Activated naive CD8-positive, alpha-beta T cell treated with anti-CD3 and anti-CD28 coated beads, Interleukin-2, amount 10 ng/mL, durations not matched to agents 7 days and 5 days (primary cell): ENCODE results near the gene INPP5K. TPM values are rescaled to one million over a fixed set of nuclear protein-coding genes. Genes with fewer than 3 reads are reported as not detected.

ENCODE experiments used
- ATAC-seq: fragments of 150-1000 bp; cut with Tn5 transposase; one replicate; pipeline ENCODE4 v1.10.0; 2021; ENCODE audit warnings: low read depth, moderate library complexity
- POLR2A ChIA-PET: fragments of 350-600 bp; sonication (Branson Sonifier 250); formaldehyde crosslinking; loops from one replicate; lab custom pipeline; 2021; ENCODE audit warnings: antibody characterized with exemption; lab: Charles Lee
- DNase-seq: peaks from one replicate; pipeline ENCODE4 v3.0.0; 2021
- H3K27ac Mint-ChIP-seq: one replicate; pipeline ENCODE4 v1.8.0; 2022; ENCODE audit warnings: mild to moderate bottlenecking, mixed read lengths
- H3K27me3 Mint-ChIP-seq: one replicate; pipeline ENCODE4 v1.8.0; 2022; ENCODE audit warnings: mild to moderate bottlenecking, moderate library complexity, mixed read lengths
- H3K36me3 Mint-ChIP-seq: one replicate; pipeline ENCODE4 v1.8.0; 2021; ENCODE audit warnings: mild to moderate bottlenecking, mixed read lengths
- H3K4me1 Mint-ChIP-seq: one replicate; pipeline ENCODE4 v1.8.0; 2021; ENCODE audit warnings: mixed read lengths
- H3K4me3 Mint-ChIP-seq: one replicate; pipeline ENCODE4 v1.8.0; 2022; ENCODE audit warnings: mild to moderate bottlenecking, moderate library complexity, mixed read lengths
- H3K9me3 Mint-ChIP-seq: one replicate; pipeline ENCODE4 v1.8.0; 2021; ENCODE audit warnings: mixed read lengths
- total RNA-seq, 2 experiments: library from RNA; stranded (reverse); gene quantifications; one replicate each; pipeline ENCODE4 v1.2.3, GENCODE V29; 2021

The INPP5K gene
- total RNA-seq, 2 experiments from 2014 or later: 56.7 to 58.7 TPM

DNA sequence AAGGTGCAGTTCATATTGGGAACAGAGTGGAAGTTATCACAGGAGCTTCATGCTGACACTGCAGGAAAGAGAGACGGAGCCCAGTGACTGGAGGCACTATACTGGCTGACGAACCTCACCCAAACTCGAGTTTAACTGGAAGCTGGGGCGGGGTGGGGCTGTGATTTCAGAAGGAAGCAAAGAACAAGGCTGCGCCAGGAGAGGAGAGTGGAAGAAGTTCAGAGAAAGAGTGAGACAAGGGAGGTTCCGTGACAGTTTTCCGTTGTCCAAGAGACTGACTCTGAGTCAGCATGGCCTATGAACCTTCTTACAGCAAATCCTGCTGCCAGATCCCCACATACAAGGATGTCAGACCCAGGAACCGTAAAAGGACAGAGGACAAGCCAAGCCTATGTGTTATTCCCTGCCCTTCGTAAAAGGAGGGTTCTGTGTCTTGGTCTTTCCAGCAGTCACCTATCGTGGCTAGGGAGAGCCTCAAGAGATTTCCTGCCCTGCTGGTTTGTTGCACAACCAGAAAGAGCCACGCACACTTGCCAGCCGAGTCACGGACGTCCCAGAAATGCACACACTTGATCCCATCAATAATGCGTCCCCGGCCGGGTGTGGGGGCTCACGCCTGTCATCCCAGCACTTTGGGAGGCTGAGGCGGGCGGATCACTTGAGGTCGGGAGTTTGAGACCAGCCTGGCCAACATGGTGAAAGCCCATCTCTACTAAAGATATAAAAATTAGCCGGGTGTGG, 41.1 kb upstream of the INPP5K start:
- DNase-seq (no peak), ATAC-seq (no peak)
- H3K27me3 Mint-ChIP-seq: peaks cover 3% of the 10 kb centered on the region
- peaks cover 22% of the 10 kb centered on the region for H3K4me1 Mint-ChIP-seq
- no peaks in the 10 kb centered on the region for H3K9me3 Mint-ChIP-seq
- peaks cover 6% of the 10 kb centered on the region for H3K36me3 Mint-ChIP-seq
- H3K4me3 Mint-ChIP-seq: no peak overlapping the region
- H3K27ac Mint-ChIP-seq: no peak overlapping the region
- POLR2A ChIA-PET: interaction anchor here (0.7 kb wide), 1 partner anchor 140 kb away, joined by 4 read pairs; no protein-coding TSS in a partner anchor

- Mint-ChIP-seq H3K4me1 (peaks cover 13% of the 10 kb centered on the region), H3K9me3 (no peaks in the 10 kb centered on the region), H3K27me3 (no peaks in the 10 kb centered on the region), H3K36me3 (peaks cover 4% of the 10 kb centered on the region), H3K4me3 (no peak overlapping the region), H3K27ac (no peak overlapping the region)
- POLR2A ChIA-PET: no interaction called here
- ATAC-seq (no peak), DNase-seq (no peak)
Observed at GRCh38 chr17:1555651-1556471, 39.4 kb upstream of the INPP5K start.

DNA sequence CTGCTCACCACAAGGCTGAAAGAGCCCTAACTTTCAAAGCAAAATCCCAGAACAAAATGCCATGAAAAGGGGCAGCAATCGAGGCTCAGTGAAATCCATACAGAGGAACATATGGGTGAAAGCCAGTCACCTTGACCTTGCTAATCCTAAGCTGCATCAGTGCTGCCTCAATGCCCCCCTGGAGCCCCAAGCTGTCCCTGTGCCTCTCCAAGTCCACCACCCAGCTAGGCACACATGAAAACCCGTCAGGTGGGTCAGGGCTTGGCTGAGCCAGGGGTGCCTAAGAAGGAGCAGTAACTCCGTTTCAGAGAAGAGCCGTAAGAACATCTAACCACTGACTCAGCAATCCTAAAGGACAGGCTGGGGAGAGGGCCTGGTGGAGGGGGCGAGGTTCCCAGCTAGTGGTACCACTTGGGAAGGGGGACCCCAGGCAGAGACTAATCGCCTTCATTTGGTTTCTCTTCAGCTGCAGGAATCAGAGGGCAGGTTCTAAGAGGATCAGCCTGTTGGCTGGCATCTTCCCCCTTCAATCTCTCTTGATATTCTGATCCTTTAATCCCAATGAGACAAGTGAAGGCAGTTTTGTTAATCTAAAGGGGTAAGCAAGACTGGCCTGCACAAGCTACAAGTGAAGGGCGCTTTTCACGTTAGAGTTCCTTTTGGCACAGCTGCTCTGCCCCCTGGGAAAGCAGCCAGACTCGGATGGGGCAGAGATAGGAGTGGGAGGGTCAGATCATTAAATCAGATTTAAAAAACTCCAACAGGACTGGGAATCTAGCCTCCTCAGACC, 38.5 kb upstream of the INPP5K start:
- POLR2A ChIA-PET: no interaction called here
- H3K9me3 Mint-ChIP-seq: no peaks in the 10 kb centered on the region
- H3K4me3 Mint-ChIP-seq: no peak overlapping the region
- no peaks in the 10 kb centered on the region for H3K27me3 Mint-ChIP-seq
- peaks cover 8% of the 10 kb centered on the region for H3K4me1 Mint-ChIP-seq
- no peak overlapping the region for H3K27ac Mint-ChIP-seq
- DNase-seq (no peak), ATAC-seq (no peak)
- H3K36me3 Mint-ChIP-seq: peaks cover 7% of the 10 kb centered on the region

- H3K27ac Mint-ChIP-seq: no peak overlapping the region
- POLR2A ChIA-PET: interaction anchor here (0.5 kb wide), 1 partner anchor 1137 kb away, joined by 4 read pairs; no protein-coding TSS in a partner anchor
- peaks cover 8% of the 10 kb centered on the region for H3K4me1 Mint-ChIP-seq
- no peaks in the 10 kb centered on the region for H3K27me3 Mint-ChIP-seq
- H3K36me3 Mint-ChIP-seq: peaks cover 8% of the 10 kb centered on the region
- no peak for DNase-seq
- H3K9me3 Mint-ChIP-seq: no peaks in the 10 kb centered on the region
- no peak overlapping the region for H3K4me3 Mint-ChIP-seq
- no peak for ATAC-seq
Observed at GRCh38 chr17:1553354-1554266, 37.2 kb upstream of the INPP5K start.

DNA sequence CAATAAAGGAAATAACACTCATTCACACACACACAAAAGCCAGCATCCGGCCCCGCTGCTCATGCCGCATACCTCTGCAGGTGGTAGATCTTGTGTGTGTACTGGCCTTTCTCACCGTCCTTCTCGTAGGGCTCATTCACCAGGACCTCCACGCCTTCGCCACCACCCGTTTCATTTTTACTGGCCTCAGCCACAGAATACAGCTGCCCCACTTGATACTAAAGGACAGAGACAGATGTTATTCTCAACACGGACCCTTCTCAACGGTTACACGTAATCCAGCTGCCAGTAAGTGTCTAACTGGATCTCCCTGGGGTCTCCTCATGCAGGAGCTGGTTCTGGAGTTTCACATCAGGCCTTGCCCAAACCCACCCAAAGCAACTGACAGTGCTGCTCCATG, 36.5 kb upstream of the INPP5K start:
- H3K27me3 Mint-ChIP-seq: no peaks in the 10 kb centered on the region
- no peak for ATAC-seq

GRCh38 chr17:1551741-1552140, 35.3 kb upstream of the INPP5K start:
- Mint-ChIP-seq H3K9me3 (no peaks in the 10 kb centered on the region), H3K4me1 (peaks cover 6% of the 10 kb centered on the region), H3K36me3 (peaks cover 5% of the 10 kb centered on the region), H3K27me3 (no peaks in the 10 kb centered on the region), H3K27ac (no peak overlapping the region), H3K4me3 (no peak overlapping the region)
- ATAC-seq: no peak
- POLR2A ChIA-PET: no interaction called here
- no peak for DNase-seq

More for the DNA sequence above, 36.5 kb upstream of the INPP5K start:
- DNase-seq: no peak
- H3K36me3 Mint-ChIP-seq: peaks cover 8% of the 10 kb centered on the region
- POLR2A ChIA-PET: interaction anchor here (0.5 kb wide), 1 partner anchor 1136 kb away, joined by 4 read pairs; no protein-coding TSS in a partner anchor
- no peak overlapping the region for H3K27ac Mint-ChIP-seq
- no peaks in the 10 kb centered on the region for H3K9me3 Mint-ChIP-seq
- peaks cover 8% of the 10 kb centered on the region for H3K4me1 Mint-ChIP-seq
- no peak overlapping the region for H3K4me3 Mint-ChIP-seq

DNA sequence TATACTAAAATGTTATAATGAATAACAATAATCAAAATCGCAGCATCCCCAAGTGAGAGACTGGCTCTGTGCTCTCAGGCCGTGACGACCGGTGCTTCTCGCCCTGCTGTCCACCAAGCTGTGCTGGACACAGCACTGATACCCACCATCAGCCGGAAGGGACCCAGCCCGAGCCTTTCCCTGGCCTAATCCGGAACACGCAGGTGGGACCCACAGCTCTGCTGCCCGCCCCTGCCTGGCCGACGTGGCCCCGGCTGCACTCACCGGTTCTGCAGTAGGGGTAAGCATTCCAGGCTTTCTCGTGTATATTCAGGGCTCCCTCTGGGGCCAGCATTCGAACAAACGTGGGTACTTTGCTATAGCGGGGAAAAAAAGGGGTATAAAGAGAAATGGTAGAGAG, 31.6 kb upstream of the INPP5K start:
- DNase-seq (no peak), ATAC-seq (no peak)
- H3K36me3 Mint-ChIP-seq: peaks cover 7% of the 10 kb centered on the region
- H3K27me3 Mint-ChIP-seq: no peaks in the 10 kb centered on the region
- no peaks in the 10 kb centered on the region for H3K9me3 Mint-ChIP-seq
- no peak overlapping the region for H3K27ac Mint-ChIP-seq
- no peak overlapping the region for H3K4me3 Mint-ChIP-seq
- POLR2A ChIA-PET: no interaction called here
- H3K4me1 Mint-ChIP-seq: no peaks in the 10 kb centered on the region

DNA sequence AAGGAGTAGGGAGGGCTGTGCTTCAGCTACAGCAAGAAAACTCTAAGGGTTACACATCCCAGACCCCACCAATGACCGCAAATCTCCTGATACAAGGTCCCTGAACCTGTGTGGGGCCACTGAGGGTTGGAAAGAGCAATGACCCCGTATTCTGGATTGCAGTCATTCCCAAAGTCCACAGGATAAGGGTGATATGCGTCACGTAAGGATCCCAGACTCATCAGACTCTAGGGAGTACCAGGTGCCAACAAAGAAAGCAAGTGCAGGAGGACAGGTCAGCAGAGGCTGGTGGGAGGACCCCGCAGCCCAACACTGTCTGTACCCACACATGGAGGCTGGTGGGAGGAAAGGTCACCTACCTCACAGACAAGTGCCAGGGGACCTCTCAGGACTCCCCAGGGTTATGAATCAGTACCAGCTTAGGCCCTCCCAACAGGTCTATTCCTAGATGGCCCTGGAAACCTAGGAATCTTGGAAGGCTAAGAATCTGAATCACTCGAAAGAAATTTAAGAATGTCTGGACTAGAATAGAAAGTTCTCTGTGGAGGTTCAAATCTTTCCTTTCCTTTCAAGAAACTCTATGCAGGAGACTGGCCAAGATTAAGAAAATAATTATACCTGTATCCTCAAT, 30.0 kb upstream of the INPP5K start:
- Mint-ChIP-seq H3K27ac (no peak overlapping the region), H3K36me3 (peaks cover 7% of the 10 kb centered on the region), H3K9me3 (no peaks in the 10 kb centered on the region)

DNA sequence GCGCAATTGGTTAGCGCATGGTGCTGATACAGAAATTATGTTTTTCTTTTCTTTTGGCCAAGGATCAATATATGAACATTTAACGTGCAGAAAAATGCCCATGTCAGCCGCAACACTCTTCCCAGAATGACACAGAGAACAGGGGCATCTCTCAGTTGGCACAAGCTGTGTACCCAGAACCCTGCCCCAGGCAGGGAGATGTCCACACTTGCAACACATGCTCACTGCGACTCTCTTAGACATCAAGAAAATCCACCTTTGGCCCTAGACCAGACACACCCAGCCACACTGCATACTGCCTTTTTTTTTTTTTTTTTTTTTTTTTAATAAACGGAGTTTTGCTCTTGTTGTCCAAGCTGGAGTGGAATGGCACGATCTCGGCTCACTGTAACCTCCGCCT, 29.2 kb upstream of the INPP5K start:
- POLR2A ChIA-PET: no interaction called here
- Mint-ChIP-seq H3K36me3 (peaks cover 5% of the 10 kb centered on the region), H3K27ac (no peak overlapping the region), H3K27me3 (no peaks in the 10 kb centered on the region), H3K9me3 (no peaks in the 10 kb centered on the region), H3K4me1 (no peaks in the 10 kb centered on the region), H3K4me3 (no peak overlapping the region)
- DNase-seq (no peak), ATAC-seq (no peak)

More for the DNA sequence above, 30.0 kb upstream of the INPP5K start:
- DNase-seq (no peak), ATAC-seq (no peak)
- Mint-ChIP-seq H3K27me3 (no peaks in the 10 kb centered on the region), H3K4me1 (no peaks in the 10 kb centered on the region), H3K4me3 (no peak overlapping the region)
- POLR2A ChIA-PET: no interaction called here

- Mint-ChIP-seq H3K27me3 (no peaks in the 10 kb centered on the region), H3K4me3 (no peak overlapping the region), H3K36me3 (peaks cover 4% of the 10 kb centered on the region), H3K27ac (no peak overlapping the region), H3K9me3 (no peaks in the 10 kb centered on the region), H3K4me1 (no peaks in the 10 kb centered on the region)
- ATAC-seq (no peak), DNase-seq (no peak)
- POLR2A ChIA-PET: no interaction called here
Observed at GRCh38 chr17:1542316-1542715, 25.9 kb upstream of the INPP5K start.

DNA sequence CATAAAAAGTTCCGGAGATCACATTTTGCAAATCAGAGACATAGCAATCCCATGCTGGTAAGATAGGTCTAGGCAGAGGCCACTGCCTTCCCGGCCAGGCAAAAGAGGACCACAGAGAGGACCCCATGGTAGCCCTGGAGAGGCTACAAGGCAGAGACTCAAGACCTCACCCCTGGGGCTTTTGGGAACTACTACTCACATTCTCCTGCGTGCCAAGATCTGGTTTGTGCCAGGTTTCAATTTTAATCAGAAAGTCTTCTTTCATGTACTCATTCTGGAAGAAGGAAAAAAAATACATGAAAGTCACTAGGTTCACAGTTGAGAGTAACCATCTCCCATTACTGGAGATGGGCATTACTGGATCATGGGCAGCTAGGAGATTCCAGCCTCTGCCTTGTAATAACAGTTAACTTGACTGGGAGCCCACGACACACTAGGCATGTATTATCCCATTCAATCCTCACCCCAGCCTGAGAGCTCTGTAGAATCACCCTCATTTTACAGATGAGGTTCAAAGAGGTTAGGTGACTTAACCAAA, 25.0 kb upstream of the INPP5K start:
- peaks cover 4% of the 10 kb centered on the region for H3K36me3 Mint-ChIP-seq

DNA sequence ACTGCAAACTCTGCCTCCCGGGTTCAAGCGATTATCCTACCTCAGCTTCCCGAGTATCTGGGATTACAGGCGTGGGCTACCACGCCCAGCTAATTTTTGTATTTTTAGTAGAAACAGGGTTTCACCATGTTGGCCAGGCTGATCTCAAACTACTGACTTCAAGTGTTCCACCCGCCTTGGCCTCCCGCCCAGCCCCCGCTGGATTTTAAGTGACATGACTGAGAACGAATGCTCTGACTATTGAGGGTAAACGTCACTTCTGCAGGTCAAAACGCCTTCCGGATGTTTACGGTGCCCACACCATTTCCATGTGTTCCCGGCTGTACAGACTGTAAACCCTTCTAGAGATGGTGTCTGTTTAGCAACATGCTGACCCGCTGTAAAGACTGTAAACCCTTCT, 23.4 kb upstream of the INPP5K start:
- H3K27ac Mint-ChIP-seq: no peak overlapping the region
- no peak for ATAC-seq
- H3K4me3 Mint-ChIP-seq: no peak overlapping the region
- no peaks in the 10 kb centered on the region for H3K27me3 Mint-ChIP-seq
- DNase-seq: no peak
- POLR2A ChIA-PET: no interaction called here
- H3K4me1 Mint-ChIP-seq: no peaks in the 10 kb centered on the region
- H3K9me3 Mint-ChIP-seq: no peaks in the 10 kb centered on the region
- peaks cover 6% of the 10 kb centered on the region for H3K36me3 Mint-ChIP-seq

More for the DNA sequence above, 25.0 kb upstream of the INPP5K start:
- DNase-seq: no peak
- no peaks in the 10 kb centered on the region for H3K4me1 Mint-ChIP-seq
- no peak overlapping the region for H3K27ac Mint-ChIP-seq
- H3K4me3 Mint-ChIP-seq: no peak overlapping the region
- no peaks in the 10 kb centered on the region for H3K27me3 Mint-ChIP-seq
- POLR2A ChIA-PET: no interaction called here
- H3K9me3 Mint-ChIP-seq: no peaks in the 10 kb centered on the region
- no peak for ATAC-seq
